Activated CD4-positive, CD25-positive, alpha-beta regulatory T cell treated with anti-CD3 and anti-CD28 coated beads, Interleukin-2, amount 50 U/mL, for 16 hours (primary cell): ENCODE results near the gene VN1R5.
"Not testable (repeated sequence)": the region's sequence is repeated elsewhere in the genome, so short reads cannot be mapped to it uniquely, and the experiment has no call there.

ENCODE experiments used
- DNase-seq: peaks from one replicate; pipeline ENCODE4 v3.0.0-alpha.2; 2020; ENCODE audit warnings: low read depth, low spot score

The VN1R5 gene

DNA sequence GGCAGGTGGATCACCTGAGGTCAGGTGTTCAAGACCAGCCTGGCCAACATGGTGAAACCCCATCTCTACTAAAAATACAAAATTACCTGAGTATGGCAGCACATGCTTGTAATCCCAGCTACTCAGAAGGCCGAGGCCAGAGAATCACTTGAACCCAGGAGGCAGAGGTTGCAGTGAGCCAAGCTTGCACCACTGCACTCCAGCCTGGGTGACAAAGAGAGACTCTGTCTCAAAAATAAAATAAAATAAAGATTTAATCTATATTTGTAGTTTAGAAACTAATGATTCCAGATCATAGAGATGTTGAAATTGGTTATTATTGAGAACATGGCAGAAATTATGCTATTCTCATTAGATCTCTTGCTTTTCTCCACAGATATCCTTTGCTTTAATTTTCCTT is at the start of gene VN1R5:
Gene VN1R5 (plus strand): TSS at position 301 of the 400 bp plus-strand sequence.
- not testable (repeated sequence) for DNase-seq

- no peak for DNase-seq
Observed at GRCh38 chr1:247209396-247209795, 46.5 kb upstream of the VN1R5 start.

- no peak for DNase-seq
Observed at GRCh38 chr1:247210062-247210375, 45.9 kb upstream of the VN1R5 start.

- peak; percentile 85 for DNase-seq
Observed at GRCh38 chr1:247210376-247211117, 45.3 kb upstream of the VN1R5 start.

DNA sequence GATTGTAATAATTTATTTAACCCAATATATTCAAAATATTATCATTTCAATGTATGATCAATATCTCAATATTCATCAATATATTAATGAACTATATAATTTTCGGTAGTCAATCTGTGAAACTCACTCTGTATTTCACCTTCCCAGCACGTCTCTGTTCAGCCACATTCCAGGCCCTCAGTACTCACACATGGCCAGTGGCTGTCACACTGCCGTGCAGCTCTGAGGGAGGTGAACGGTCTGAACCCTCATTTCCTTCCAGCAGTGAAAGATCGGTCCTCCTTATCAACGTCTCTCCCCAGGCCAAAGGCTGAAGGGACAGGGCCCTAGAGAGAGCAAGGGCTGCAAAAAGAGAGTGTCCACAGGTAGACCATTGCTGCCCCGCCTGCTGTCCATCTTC is 44.5 kb upstream of the VN1R5 start:
- DNase-seq = no peak

DNA sequence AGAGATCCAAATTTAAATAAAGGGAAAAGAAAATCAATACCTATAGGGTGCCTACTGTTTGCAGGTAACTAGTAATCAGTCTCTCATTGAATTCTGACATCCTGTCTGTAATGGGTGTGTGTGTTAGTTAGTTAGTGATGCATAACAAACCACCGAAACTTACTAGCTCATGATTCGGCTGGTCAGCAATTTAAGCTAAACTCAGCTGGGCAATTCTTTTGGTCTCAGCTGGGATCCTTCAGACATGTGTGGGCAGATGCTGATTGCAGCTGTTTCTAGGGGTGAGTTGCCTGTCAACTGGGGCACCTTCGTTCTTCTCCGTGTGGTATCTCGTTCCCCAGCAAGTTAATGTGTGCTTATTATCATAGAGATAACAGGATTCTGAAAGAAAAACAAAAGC is 43.9 kb upstream of the VN1R5 start:
- DNase-seq = no peak

- DNase-seq = no peak
Observed at GRCh38 chr1:247212627-247213617, 43.0 kb upstream of the VN1R5 start.

DNA sequence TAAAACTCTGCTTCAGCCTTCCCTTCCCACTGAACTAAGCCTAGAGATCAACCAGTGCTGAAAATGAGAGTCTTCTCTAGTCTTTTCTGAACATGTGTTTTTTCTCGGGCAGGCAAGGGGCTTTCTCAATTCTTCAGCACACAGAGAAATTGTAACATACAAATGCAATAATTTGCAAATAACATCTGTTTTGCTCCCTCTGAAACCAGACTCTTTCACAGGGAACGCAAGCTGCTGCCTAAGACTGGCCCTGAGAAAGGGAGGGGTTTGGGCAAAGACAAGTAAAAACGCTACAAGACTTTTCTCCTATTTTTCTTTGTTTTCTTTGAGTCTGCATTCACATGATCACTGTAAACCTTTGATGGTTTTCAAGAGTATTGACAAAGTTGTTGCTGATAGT is 39.6 kb upstream of the VN1R5 start:
- no peak for DNase-seq

GRCh38 chr1:247218121-247218651 is 37.7 kb upstream of the VN1R5 start:
- no peak for DNase-seq

DNA sequence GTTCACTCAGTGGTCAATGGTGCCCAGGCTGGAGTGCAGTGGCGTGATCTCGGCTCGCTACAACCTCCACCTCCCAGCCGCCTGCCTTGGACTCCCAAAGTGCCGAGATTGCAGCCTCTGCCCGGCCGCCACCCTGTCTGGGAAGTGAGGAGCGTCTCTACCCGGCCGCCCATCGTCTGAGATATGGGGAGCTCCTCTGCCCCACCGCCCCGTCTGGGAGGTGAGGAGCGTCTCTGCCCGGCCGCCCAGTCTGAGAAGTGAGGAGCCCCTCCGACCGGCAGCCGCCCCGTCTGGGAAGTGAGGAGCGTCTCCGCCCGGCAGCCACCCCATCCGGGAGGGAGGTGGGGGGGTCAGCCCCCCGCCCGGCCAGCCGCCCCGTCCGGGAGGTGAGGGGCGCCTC is 35.6 kb upstream of the VN1R5 start:
- DNase-seq = not testable (repeated sequence)

- DNase-seq = no peak
Observed at GRCh38 chr1:247222840-247223239, 33.0 kb upstream of the VN1R5 start.

DNA sequence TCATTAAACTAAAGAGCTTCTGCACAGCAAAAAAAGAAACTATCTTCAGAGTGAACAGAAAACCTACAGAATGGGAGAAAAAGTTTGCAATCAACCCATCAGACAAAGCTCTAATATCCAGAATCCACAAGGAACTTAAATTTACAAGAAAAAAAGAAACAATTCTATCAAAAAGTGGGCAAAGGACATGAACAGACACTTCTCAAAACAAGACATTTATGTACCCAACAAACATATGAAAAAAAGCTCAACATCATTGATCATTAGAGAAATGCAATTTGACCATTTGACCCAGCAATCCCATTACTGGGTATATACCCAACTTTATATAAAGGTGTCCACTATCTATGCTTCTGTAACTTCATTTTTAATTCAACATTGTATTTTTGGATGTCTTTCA is 31.1 kb upstream of the VN1R5 start:
- DNase-seq = no peak

DNA sequence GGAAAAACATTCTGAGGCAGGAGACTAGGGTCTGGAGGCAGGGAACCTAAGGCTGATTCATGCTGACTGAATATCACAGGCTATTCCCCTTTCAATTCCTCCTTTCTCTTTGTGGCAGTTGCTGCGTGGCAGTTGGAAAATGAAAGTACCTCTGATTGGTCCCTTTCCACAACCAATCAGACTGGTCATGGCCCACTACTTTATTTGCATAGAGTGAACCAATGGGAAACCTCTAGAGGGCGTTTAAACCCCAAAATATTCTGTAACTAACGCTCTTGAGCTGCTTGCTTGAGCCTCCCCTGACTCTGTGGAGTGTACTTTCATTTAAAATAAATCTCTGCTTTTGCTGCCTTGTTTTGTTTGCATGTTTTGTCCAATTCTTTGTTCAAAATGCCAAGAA is 27.7 kb upstream of the VN1R5 start:
- no peak for DNase-seq

DNA sequence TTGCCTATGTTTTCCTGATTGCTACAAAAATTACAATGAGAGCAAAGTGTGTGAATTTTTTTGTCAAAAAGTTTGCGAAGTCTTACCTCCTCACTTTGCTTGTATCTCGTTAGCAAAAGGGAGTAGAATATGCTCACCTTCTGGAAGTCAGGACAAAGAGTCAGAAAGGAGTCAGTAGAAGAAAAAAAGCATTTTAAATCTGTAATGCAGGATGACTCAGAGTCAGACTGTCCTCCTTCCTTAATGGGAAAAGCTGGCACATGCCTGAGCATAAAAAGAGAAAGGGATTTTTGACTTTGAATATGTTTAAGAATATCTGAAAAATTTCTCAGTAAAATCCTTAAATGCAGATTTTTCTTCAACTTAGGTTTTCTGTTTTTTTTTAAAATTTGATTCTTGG is 14.2 kb upstream of the VN1R5 start:
- no peak for DNase-seq

DNA sequence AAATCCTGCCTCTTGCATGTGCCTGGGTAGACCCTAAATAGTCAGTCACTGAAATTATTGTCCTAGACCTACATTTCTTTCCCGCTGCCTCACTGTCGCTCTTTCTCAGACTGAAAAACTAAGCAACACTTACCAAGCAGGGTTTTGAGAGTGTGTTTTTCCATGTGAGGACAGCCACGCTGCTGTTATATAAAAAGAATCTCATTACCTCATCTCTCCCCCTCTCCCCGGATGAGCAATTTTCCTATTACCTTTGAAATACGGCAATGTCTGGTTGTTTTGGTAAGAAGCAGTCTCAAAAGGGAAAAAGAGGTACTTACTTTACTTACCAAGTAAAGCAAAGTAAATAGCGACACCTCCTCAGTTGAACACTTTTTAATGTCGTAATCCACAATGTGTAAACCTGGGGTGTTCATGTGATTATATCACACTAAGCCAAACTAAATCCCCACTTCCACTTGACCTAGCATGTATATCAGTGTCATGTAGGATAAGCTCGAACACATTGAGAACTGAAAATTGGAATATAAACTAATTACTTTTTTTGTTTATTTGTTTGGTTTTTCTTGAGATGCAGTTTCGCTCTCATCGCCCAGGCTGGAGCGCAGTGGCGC is 12.2 kb upstream of the VN1R5 start:
- no peak for DNase-seq

GRCh38 chr1:247246325-247247115 is 9.4 kb upstream of the VN1R5 start:
- no peak for DNase-seq

- no peak for DNase-seq
Observed at GRCh38 chr1:247247568-247247967, 8.3 kb upstream of the VN1R5 start.

DNA sequence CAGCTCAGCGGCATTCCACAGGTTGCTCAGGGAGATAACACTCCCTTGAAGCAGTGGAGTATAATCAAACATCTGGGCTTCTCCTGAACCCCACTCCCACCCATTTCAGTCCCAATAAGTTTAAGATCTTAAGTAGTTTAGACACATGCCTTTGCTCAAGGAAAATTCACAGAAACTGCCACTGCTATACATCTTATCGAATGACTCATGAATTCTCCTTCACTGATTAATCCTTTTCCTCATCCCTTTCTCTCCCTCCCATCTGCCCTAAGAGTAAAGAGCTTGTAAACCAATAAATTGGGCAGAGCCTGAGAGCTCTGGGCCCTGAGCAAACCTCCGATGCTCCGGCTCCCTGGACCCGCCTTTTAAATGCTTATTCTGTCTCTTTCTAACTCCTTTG is 10.2 kb downstream of the VN1R5 start:
- no peak for DNase-seq

DNA sequence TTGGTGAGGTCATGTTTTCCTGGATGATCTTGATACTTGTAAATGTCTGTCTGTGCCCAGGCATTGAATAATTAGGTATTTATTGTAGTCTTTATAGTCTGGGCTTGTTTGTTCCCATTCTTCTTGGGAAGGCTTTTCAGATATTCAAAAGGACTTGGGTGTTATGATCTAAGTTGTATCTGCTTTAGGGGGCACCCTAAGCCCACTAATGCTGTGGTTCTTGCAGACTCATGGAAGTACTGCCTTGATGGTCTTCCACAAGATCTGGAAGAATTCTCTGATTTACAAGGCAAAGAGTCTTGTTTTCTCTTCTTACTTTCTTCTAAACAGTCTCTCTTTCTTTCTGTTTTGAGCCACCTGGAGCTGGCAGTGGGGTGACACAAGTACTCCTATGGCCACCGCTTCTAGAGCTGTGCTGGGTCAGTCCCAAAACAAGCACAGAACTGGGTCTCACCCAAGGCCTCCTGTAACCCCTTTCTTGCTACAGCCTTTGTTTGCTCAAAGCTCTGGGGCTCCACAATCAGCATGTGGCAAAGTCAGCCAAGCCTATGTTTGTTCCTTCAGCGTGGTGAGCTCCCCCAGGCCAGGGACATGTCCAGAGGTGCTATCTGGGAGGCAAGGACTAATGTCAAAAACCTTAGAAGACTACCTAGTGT is 12.6 kb downstream of the VN1R5 start:
- no peak for DNase-seq

- no peak for DNase-seq
Observed at GRCh38 chr1:247269133-247269532, 13.3 kb downstream of the VN1R5 start.

DNA sequence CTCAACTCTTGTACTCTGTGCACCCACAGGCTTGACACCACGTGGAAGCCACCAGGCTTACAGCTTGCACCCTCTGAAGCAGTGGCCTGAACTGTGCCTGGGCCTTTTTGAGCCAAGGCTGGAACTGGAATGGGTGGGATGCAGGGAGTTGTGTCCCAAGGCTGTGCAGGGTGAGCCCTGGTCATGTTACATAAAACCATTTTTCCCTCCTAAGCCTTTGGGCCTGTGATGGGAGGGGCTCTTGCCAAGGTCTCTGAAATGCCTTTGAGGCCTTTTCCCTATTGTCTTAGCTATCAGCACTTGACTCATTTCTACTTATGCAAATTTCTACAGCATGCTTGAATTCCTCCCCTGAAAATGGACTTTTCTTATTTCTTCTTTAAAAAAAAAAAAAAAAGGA is 14.1 kb downstream of the VN1R5 start:
- DNase-seq = no peak
